ENCODE data around the gene SCFD2. TPM values are rescaled to one million over a fixed set of nuclear protein-coding genes. Genes with fewer than 3 reads are reported as not detected.
"Not testable (repeated sequence)": the region's sequence is repeated elsewhere in the genome, so short reads cannot be mapped to it uniquely, and the experiment has no call there.

The SCFD2 gene
- total and polyA plus RNA-seq, 8 donors: 4.0 to 13.5 (median 8.9) TPM

- 79 to 84% methylated on average over 3 of the region's 3 CpGs for WGBS, 2 donors
- no peak overlapping the region for H3K27ac ChIP-seq
- H3K4me1 ChIP-seq: no peaks in the 10 kb centered on the region
- ATAC-seq (no peak), FAIRE-seq (no peak), DNase-seq (no peak)
- TF ChIP-seq CTCF (IDR thresholded peaks at IDR 0.05): no peak
- H3K27me3 ChIP-seq: no peaks in the 10 kb centered on the region
- no peaks in the 10 kb centered on the region for H3K9me3 ChIP-seq
- no peak overlapping the region for H3K4me3 ChIP-seq
- H3K36me3 ChIP-seq: no peaks in the 10 kb centered on the region
- intact Hi-C loops (cut with DNase I): no loop called here
Measured at GRCh38 chr4:53151489-53151788, 214.4 kb downstream of the SCFD2 start.

- no peak for DNase-seq
- no peak for FAIRE-seq
- no peaks in the 10 kb centered on the region for H3K36me3 ChIP-seq
- H3K9me3 ChIP-seq: no peaks in the 10 kb centered on the region
- WGBS, 2 donors: 90 to 93% methylated on average over 4 of the region's 4 CpGs
- H3K4me1 ChIP-seq: no peaks in the 10 kb centered on the region
- intact Hi-C loops (cut with DNase I): no loop called here
- ATAC-seq: no peak
- no peak overlapping the region for H3K4me3 ChIP-seq
- no peak for TF ChIP-seq CTCF (IDR thresholded peaks at IDR 0.05)
- no peak overlapping the region for H3K27ac ChIP-seq
- no peaks in the 10 kb centered on the region for H3K27me3 ChIP-seq
Measured at GRCh38 chr4:53150631-53151488, 215.0 kb downstream of the SCFD2 start.

DNA sequence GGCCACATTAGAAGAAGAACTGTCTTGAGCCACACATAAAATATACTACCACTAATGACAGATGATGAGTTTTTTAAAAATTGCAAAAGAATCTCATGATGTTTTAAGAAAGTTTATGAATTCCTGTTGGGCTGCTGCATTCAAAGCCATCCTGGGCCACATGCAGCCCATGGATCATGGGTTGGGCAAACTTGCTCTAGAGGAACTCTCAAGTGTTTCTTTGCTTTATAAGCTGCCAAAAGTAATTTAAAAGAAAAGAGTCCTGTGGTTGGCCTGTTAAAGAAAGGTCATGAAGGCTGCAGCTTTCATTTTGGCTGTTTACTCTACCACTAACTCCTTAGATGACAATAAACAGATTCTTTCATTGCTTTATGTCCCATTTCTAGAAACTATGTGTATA lies 218.2 kb downstream of the SCFD2 start:
- no peak for DNase-seq
- Histone ChIP-seq H3K9me3 (no peaks in the 10 kb centered on the region), H3K36me3 (no peaks in the 10 kb centered on the region), H3K4me1 (no peaks in the 10 kb centered on the region), H3K27me3 (no peaks in the 10 kb centered on the region), H3K4me3 (no peak overlapping the region), H3K27ac (no peak overlapping the region)
- FAIRE-seq: no peak
- ATAC-seq: no peak
- TF ChIP-seq CTCF (IDR thresholded peaks at IDR 0.05): no peak
- intact Hi-C loops (cut with DNase I): no loop called here

- Histone ChIP-seq H3K27me3 (no peaks in the 10 kb centered on the region), H3K4me1 (no peaks in the 10 kb centered on the region), H3K27ac (no peak overlapping the region), H3K9me3 (no peaks in the 10 kb centered on the region), H3K36me3 (no peaks in the 10 kb centered on the region), H3K4me3 (no peak overlapping the region)
- intact Hi-C loops (cut with DNase I): no loop called here
- DNase-seq: no peak
- no peak for FAIRE-seq
- no peak for TF ChIP-seq CTCF (IDR thresholded peaks at IDR 0.05)
- ATAC-seq: no peak
- 74 to 76% methylated on average over 4 of the region's 4 CpGs for WGBS, 2 donors
Measured at GRCh38 chr4:53147197-53147596, 218.7 kb downstream of the SCFD2 start.

DNA sequence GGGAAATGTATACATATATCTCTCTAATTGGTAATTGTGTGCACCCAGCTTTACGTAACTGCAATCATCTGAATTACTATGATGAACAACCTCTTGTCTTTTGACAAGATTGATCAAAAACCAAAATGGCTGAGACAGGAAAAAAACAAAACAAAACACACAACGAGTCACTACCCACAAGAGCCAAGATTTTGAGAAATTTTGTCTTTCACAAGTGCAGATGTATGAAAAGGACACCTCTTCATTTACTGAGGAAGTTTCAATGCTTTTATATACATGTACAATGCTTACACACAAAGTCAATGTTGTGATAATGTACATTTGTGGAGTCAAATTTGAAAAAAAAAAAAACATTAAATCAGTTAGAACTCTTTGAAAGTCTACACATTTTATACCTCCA lies 224.6 kb downstream of the SCFD2 start:
- DNase-seq: no peak
- Histone ChIP-seq H3K4me3 (no peak overlapping the region), H3K27ac (no peak overlapping the region), H3K27me3 (no peaks in the 10 kb centered on the region), H3K9me3 (no peaks in the 10 kb centered on the region), H3K4me1 (no peaks in the 10 kb centered on the region), H3K36me3 (no peaks in the 10 kb centered on the region)
- intact Hi-C loops (cut with DNase I): no loop called here
- WGBS, 2 donors: 90 to 97% methylated on average over 2 of the region's 2 CpGs
- TF ChIP-seq CTCF (IDR thresholded peaks at IDR 0.05): no peak
- no peak for ATAC-seq
- FAIRE-seq: no peak

DNA sequence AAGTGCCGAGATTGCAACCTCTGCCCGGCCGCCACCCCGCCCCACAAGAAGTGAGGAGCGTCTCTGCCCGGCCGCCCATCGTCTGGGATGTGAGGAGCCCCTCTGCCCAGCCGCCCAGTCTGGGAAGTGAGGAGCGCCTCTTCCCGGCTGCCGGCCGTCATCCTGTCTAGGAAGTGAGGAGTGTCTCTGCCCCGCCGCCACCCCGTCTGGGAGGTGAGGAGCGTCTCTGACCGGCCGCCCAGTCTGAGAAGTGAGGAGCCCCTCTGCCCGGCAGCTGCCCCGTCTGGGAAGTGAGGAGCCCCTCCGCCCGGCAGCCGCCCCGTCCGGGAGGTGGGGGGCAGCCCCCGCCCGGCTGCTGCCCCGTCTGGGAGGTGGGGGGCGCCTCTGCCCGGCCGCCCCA lies 226.6 kb downstream of the SCFD2 start:
- peak in 1 of 6 donors; percentile 47 for DNase-seq
- FAIRE-seq; H3K27me3 ChIP-seq; intact Hi-C loops (cut with DNase I); H3K9me3 ChIP-seq; H3K4me3 ChIP-seq; H3K36me3 ChIP-seq; H3K4me1 ChIP-seq; ATAC-seq; H3K27ac ChIP-seq: not testable (repeated sequence)
- WGBS, 2 donors: 94 to 98% methylated on average over 32 of the region's 32 CpGs
